Fibroblast of pulmonary artery (primary cell): ENCODE measurements around the gene NAT16.
A peak's percentile ranks its signal among the peaks of the same experiment; 100 is the strongest.

Experiments used
- DNase-seq: peaks from one replicate; pipeline ENCODE4 v3.0.0-alpha.2; 2010; ENCODE audit warnings: low read depth
- H3K4me3 ChIP-seq: replicated peaks from 2 replicates; pipeline ENCODE4 v1.5.1; 2011; ENCODE audit warnings: low read depth, mild to moderate bottlenecking, control low read depth, low read length, moderate library complexity
- TF ChIP-seq, protein P1 (sequence below): IDR thresholded peaks from 2 replicates; pipeline ENCODE4 v1.5.1; 2011; ENCODE audit warnings: mild to moderate bottlenecking, control low read depth, low read length, inconsistent platforms; ENCODE audit errors: missing control alignments

NAT16 gene

DNA sequence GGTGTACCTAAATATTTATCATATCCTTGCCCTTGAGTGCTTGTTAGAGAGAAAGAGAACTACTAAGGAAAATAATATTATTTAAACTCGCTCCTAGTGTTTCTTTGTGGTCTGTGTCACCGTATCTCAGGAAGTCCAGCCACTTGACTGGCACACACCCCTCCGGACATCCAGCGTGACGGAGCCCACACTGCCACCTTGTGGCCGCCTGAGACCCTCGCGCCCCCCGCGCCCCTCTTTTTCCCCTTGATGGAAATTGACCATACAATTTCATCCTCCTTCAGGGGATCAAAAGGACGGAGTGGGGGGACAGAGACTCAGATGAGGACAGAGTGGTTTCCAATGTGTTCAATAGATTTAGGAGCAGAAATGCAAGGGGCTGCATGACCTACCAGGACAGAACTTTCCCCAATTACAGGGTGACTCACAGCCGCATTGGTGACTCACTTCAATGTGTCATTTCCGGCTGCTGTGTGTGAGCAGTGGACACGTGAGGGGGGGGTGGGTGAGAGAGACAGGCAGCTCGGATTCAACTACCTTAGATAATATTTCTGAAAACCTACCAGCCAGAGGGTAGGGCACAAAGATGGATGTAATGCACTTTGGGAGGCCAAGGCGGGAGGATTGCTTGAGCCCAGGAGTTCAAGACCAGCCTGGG is 41.8 kb downstream of the NAT16 start:
- no peak overlapping the region for H3K4me3 ChIP-seq
- TF ChIP-seq, protein P1, sequence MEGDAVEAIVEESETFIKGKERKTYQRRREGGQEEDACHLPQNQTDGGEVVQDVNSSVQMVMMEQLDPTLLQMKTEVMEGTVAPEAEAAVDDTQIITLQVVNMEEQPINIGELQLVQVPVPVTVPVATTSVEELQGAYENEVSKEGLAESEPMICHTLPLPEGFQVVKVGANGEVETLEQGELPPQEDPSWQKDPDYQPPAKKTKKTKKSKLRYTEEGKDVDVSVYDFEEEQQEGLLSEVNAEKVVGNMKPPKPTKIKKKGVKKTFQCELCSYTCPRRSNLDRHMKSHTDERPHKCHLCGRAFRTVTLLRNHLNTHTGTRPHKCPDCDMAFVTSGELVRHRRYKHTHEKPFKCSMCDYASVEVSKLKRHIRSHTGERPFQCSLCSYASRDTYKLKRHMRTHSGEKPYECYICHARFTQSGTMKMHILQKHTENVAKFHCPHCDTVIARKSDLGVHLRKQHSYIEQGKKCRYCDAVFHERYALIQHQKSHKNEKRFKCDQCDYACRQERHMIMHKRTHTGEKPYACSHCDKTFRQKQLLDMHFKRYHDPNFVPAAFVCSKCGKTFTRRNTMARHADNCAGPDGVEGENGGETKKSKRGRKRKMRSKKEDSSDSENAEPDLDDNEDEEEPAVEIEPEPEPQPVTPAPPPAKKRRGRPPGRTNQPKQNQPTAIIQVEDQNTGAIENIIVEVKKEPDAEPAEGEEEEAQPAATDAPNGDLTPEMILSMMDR = peak; percentile 40
- DNase-seq = peak; percentile 97

DNA sequence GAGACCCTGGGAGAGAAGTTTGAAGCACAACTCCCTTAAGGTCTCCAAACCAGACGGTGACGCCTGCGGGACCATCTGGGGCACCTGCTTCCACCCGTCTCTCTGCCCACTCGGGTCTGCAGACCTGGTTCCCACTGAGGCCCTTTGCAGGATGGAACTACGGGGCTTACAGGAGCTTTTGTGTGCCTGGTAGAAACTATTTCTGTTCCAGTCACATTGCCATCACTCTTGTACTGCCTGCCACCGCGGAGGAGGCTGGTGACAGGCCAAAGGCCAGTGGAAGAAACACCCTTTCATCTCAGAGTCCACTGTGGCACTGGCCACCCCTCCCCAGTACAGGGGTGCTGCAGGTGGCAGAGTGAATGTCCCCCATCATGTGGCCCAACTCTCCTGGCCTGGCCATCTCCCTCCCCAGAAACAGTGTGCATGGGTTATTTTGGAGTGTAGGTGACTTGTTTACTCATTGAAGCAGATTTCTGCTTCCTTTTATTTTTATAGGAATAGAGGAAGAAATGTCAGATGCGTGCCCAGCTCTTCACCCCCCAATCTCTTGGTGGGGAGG is 42.4 kb downstream of the NAT16 start:
- TF ChIP-seq, protein P1 = no peak
- peak; percentile 67 for DNase-seq
- H3K4me3 ChIP-seq = no peak overlapping the region

DNA sequence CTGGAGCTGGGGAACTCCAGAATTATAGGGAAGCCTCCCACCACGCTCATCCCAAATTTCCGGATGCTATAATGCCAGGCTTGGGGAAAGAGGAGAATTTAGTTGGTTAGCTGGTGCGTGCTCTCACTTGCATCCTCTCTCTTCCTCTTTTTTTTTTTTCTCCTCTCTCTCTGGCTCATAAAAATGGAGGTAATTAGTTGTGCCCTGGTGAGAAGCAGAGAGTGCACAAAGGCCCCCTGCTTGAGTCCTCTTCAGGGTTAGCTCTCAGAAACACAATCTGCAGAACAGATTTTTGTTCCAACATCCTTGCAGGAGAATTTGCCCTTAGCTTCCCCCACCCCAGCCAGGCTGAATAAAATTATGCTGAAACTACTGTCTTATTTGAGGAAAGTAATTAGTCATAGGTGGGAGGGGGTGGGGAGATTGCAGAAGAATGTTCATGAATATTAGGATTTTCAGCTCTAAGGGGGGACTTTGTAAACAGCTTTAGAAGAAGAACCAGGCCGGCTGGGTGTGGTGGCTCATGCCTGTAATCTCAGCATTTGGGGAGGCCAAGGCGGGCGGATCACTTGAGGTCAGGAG is 45.6 kb downstream of the NAT16 start:
- peak overlapping the region; percentile 42 for H3K4me3 ChIP-seq
- TF ChIP-seq, protein P1 = no peak
- DNase-seq = peak; percentile 65

DNA sequence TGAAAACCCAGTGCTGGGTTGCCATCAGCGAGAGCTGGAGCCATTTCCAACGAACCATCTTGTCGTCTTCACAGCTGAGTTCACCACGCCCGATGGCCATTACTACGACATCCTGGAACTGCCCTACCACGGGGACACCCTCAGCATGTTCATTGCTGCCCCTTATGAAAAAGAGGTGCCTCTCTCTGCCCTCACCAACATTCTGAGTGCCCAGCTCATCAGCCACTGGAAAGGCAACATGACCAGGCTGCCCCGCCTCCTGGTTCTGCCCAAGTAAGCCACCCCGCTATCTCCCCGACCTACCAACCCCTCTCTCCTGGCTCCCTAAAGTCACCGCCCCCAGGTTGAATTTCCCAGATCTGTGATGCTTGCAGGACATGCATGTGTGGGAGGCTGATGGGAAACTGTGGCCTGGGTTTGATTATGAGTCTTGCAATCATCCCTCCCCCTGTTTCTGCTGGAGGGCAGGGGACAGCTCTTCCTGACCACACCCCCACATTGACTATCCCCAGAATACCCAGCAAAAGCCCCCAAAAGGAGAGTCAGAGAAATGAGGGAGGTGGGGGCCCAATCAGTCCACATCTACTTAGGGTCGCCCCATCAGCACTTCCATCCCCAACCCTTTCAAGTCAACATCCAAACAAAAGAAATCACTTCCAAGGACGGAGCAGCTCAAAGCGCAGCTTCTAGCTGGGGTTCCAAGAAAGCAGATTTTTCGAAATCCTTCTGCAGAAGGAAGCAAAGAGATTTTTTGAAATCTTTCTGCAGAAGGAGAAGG is 46.3 kb downstream of the NAT16 start:
- TF ChIP-seq, protein P1 = no peak
- DNase-seq = peak; percentile 70
- H3K4me3 ChIP-seq = peak overlapping the region; percentile 42

DNA sequence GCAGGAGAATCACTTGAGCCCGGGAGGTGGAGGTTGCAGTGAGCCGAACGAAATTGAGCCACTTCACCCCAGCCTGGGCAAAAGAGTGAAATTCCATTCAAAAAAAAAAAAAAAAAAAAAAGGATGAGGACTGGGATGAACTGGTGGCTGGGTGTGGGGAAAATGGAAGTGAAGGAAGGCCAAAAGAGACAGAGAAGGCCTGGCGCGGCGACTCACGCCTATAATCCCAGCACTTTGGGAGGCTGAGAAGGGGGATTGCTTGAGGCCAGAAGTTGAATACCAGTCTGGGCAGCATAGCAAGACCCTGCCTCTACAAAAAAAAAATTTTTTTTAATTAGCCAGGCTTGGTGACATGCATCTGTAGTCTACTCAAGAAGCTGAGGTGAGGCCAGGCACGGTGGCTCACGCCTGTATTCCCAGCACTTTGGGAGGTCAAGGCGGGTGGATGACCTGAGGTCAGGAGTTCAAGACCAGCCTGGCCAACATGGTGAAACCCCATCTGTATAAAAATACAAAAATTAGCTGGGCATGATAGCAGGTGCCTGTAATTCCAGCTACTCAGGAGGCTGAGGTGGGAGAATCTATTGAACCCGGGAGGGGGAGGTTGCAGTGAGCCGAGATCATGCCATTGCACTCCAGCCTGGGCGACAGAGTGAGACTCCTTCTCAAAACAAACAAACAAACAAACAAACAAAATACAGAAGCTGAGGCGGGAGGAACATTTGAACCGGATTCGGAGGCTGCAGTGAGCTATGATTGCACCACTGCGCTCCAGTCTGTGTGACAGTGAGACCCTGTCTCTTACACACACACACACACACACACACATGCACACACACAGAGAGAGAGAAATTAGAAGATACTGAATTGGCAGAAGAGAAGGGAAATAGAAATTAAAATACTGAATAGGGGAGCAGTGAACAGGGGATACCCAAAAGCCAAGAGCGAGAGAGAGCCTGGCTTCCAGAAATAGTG is 47.2 kb downstream of the NAT16 start:
- peak overlapping the region; percentile 42 for H3K4me3 ChIP-seq
- peak; percentile 64 for DNase-seq

DNA sequence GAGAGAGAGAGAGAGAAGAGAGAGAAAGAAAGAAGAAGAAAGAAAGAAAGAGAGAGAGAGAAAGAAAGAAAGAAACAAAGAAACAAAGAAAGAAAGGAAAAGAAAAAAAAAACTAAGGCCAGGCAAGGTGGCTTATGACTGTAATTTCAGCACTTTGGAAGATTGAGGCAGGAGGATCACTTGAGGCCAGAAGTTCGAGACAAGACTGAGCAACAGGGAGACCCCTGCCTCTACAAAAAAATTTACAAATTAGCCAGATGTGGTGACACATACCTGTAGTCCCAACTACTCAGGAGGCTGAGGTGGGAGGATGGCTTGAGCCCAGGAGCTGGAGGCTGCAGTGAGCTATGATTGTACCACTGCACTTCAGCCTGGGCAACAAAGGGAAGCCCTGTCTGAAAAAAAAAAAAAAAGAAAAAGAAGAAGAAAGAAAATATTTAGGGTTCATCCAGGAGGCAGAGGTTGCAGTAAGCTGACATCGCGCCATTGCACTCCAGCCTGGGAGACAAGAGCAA is 50.4 kb downstream of the NAT16 start:
- H3K4me3 ChIP-seq = peak overlapping the region; percentile 94

More for the DNA sequence above, 50.4 kb downstream of the NAT16 start:
- TF ChIP-seq, protein P1 = no peak
- DNase-seq = peak; percentile 65
